Measurements from ENCODE around the gene AP4M1. TPM values are rescaled to one million over a fixed set of nuclear protein-coding genes. Genes with fewer than 3 reads are reported as not detected.

AP4M1 gene
- total and polyA plus RNA-seq, 10 of the 15 experiments (the other 5 are each of a cell fraction or from before 2014, with no cell fraction given): 0.77 to 16.1 (median 13.0) TPM

DNA sequence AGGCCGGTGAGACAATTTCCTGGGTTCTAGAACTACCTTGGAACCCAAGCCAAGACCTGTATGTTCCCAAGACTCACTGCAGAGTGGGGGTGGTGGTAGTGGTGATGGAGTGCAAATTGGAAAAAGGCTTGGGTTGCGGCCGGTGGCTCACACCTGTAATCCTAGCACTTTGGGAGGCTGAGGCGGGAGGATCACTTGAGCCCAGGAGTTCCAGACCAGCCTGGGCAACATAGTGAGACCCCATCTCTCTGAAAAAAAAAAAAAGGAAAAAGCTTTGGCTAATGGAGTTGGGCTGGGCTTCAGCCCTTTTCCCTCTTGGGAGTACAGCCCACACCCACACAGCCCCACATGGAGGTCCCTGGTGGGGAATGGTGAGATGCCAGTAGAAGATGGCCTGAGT, 4.1 kb downstream of the AP4M1 start (continued):
- TF ChIP-seq CBFB (IDR thresholded peaks at IDR 0.05; ENCODE audit: low read depth) (no peak), NR2C1 (IDR thresholded peaks at IDR 0.05) (no peak)
- TF ChIP-seq, protein P1, sequence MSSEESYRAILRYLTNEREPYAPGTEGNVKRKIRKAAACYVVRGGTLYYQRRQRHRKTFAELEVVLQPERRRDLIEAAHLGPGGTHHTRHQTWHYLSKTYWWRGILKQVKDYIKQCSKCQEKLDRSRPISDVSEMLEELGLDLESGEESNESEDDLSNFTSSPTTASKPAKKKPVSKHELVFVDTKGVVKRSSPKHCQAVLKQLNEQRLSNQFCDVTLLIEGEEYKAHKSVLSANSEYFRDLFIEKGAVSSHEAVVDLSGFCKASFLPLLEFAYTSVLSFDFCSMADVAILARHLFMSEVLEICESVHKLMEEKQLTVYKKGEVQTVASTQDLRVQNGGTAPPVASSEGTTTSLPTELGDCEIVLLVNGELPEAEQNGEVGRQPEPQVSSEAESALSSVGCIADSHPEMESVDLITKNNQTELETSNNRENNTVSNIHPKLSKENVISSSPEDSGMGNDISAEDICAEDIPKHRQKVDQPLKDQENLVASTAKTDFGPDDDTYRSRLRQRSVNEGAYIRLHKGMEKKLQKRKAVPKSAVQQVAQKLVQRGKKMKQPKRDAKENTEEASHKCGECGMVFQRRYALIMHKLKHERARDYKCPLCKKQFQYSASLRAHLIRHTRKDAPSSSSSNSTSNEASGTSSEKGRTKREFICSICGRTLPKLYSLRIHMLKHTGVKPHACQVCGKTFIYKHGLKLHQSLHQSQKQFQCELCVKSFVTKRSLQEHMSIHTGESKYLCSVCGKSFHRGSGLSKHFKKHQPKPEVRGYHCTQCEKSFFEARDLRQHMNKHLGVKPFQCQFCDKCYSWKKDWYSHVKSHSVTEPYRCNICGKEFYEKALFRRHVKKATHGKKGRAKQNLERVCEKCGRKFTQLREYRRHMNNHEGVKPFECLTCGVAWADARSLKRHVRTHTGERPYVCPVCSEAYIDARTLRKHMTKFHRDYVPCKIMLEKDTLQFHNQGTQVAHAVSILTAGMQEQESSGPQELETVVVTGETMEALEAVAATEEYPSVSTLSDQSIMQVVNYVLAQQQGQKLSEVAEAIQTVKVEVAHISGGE (CRISPR knock-in tag; IDR thresholded peaks at IDR 0.05): no peak

- Histone ChIP-seq H3K27me3 (replicated peaks in 1 of 2; ENCODE audit: control insufficient read depth in 2 of 2, insufficient read depth in 2 of 2, low read length in 1 of 2) (no peaks in the 10 kb centered on the region), H3K9ac (ENCODE audit: control insufficient read depth, insufficient read depth, low read length) (no peak overlapping the region), H3K4me3 (no peak overlapping the region), H3K27ac (ENCODE audit: control insufficient read depth, insufficient read depth) (no peak overlapping the region), H3K4me2 (ENCODE audit: control insufficient read depth, insufficient read depth) (no peak overlapping the region), H4K20me1 (ENCODE audit: control insufficient read depth, insufficient read depth) (no peaks in the 10 kb centered on the region), H3K79me2 (ENCODE audit: control insufficient read depth, insufficient read depth, low read length) (peaks cover 3% of the 10 kb centered on the region), H3K36me3 (ENCODE audit: control insufficient read depth in 2 of 2, insufficient read depth in 2 of 2, low read length in 1 of 2) (peaks cover 5 to 8% of the 10 kb centered on the region in 2 experiments; a peak in 3 of 4 replicates), H2AFZ (ENCODE audit: control insufficient read depth, low read depth, low read length) (no peak overlapping the region), H3K4me1 (ENCODE audit: control insufficient read depth, insufficient read depth, low read length) (peaks cover 6% of the 10 kb centered on the region), H3K9me3 (replicated peaks; ENCODE audit: control insufficient read depth, insufficient read depth, low read length) (no peaks in the 10 kb centered on the region)
- no TSS peak for BruUV-seq (replicated peaks)
- WGBS (ENCODE audit: insufficient coverage, insufficient replicate concordance, low lambda C conversion rate, missing lambda C conversion rate): 86% methylated on average over 16 of the region's 17 CpGs
- ChIA-PET SMC1A (ENCODE audit: uncharacterized antibody, unreplicated experiment) (no interaction called here), CTCF (no interaction called here), POLR2A (no interaction called here), RAD21 (ENCODE audit: unreplicated experiment) (no interaction called here)
- DNase-seq (ENCODE audit: low read depth, low spot score): no peak
- intact Hi-C loops (cut with micrococcal nuclease; ENCODE audit: unreplicated experiment) (no loop called here), in situ Hi-C loops (cut with MboI) (no loop called here)
- FAIRE-seq: no peak
- no peak for ATAC-seq
- TF ChIP-seq, protein P2, sequence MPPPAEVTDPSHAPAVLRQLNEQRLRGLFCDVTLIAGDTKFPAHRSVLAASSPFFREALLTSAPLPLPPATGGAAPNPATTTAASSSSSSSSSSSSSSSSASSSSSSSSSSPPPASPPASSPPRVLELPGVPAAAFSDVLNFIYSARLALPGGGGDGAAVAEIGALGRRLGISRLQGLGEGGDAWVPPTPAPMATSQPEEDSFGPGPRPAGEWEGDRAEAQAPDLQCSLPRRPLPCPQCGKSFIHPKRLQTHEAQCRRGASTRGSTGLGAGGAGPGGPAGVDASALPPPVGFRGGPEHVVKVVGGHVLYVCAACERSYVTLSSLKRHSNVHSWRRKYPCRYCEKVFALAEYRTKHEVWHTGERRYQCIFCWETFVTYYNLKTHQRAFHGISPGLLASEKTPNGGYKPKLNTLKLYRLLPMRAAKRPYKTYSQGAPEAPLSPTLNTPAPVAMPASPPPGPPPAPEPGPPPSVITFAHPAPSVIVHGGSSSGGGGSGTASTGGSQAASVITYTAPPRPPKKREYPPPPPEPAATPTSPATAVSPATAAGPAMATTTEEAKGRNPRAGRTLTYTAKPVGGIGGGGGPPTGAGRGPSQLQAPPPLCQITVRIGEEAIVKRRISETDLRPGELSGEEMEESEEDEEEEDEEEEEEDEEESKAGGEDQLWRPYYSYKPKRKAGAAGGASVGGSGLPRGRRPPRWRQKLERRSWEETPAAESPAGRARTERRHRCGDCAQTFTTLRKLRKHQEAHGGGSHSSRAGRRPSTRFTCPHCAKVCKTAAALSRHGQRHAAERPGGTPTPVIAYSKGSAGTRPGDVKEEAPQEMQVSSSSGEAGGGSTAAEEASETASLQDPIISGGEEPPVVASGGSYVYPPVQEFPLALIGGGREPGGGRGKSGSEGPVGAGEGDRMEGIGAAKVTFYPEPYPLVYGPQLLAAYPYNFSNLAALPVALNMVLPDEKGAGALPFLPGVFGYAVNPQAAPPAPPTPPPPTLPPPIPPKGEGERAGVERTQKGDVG (CRISPR knock-in tag; IDR thresholded peaks at IDR 0.05): no peak
- TF ChIP-seq SMAD1 (IDR thresholded peaks at IDR 0.05; ENCODE audit: low read depth, partially characterized antibody): no peak
- TF ChIP-seq ZSCAN29 (IDR thresholded peaks at IDR 0.05): no peak
- TF ChIP-seq WRNIP1 (IDR thresholded peaks at IDR 0.05; ENCODE audit: borderline replicate concordance, low read depth, low read length): no peak
- no peak for TF ChIP-seq ZNF24 (IDR thresholded peaks at IDR 0.05)
- TF ChIP-seq, protein P3, sequence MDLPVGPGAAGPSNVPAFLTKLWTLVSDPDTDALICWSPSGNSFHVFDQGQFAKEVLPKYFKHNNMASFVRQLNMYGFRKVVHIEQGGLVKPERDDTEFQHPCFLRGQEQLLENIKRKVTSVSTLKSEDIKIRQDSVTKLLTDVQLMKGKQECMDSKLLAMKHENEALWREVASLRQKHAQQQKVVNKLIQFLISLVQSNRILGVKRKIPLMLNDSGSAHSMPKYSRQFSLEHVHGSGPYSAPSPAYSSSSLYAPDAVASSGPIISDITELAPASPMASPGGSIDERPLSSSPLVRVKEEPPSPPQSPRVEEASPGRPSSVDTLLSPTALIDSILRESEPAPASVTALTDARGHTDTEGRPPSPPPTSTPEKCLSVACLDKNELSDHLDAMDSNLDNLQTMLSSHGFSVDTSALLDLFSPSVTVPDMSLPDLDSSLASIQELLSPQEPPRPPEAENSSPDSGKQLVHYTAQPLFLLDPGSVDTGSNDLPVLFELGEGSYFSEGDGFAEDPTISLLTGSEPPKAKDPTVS (IDR thresholded peaks at IDR 0.05; ENCODE audit: low read depth, low read length): no peak
- no peak for TF ChIP-seq SMARCA5 (IDR thresholded peaks at IDR 0.05)
- no peak for TF ChIP-seq SIX5 (IDR thresholded peaks at IDR 0.05; ENCODE audit: low read depth, low read length, severe bottlenecking)
- TF ChIP-seq PAX5 (IDR thresholded peaks at IDR 0.05; ENCODE audit: borderline replicate concordance, low read depth, low read length): no peak
- no peak for TF ChIP-seq TCF12 (IDR thresholded peaks at IDR 0.05; ENCODE audit: low read depth, low read length)
- TF ChIP-seq, protein P4, sequence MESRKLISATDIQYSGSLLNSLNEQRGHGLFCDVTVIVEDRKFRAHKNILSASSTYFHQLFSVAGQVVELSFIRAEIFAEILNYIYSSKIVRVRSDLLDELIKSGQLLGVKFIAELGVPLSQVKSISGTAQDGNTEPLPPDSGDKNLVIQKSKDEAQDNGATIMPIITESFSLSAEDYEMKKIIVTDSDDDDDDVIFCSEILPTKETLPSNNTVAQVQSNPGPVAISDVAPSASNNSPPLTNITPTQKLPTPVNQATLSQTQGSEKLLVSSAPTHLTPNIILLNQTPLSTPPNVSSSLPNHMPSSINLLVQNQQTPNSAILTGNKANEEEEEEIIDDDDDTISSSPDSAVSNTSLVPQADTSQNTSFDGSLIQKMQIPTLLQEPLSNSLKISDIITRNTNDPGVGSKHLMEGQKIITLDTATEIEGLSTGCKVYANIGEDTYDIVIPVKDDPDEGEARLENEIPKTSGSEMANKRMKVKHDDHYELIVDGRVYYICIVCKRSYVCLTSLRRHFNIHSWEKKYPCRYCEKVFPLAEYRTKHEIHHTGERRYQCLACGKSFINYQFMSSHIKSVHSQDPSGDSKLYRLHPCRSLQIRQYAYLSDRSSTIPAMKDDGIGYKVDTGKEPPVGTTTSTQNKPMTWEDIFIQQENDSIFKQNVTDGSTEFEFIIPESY (IDR thresholded peaks at IDR 0.05): no peak
Measured at GRCh38 chr7:100106633-100107032, 5.2 kb downstream of the AP4M1 start.
